Upper lobe of left lung (tissue), 6 donors: ENCODE measurements around the gene ADAMTS2. TPM values are rescaled to one million over a fixed set of nuclear protein-coding genes. Genes with fewer than 3 reads are reported as not detected.

Experiments
- ATAC-seq, 2 donors: fragments of 200-7000 bp; cut with Tn5 transposase; one replicate each; pipeline ENCODE4 v1.9.1; 2022; ENCODE audit warnings: mild to moderate bottlenecking in 2 of 2, moderate library complexity in 2 of 2; ENCODE audit not compliant: low FRiP score in 2 of 2
- DNase-seq, 2 donors: peaks; one replicate each; pipeline ENCODE4 v3.0.0-alpha.2; 2019 to 2020
- H3K27ac ChIP-seq, 4 donors: fragments of 200-600 bp; sonication (generic); one replicate each; pipeline ENCODE4 v1.5.1; 2016 to 2019
- H3K27me3 ChIP-seq, 4 donors: fragments of 200-600 bp; sonication (generic); one replicate each; pipeline ENCODE4 v1.5.1; 2017 to 2019
- H3K36me3 ChIP-seq, 4 donors: fragments of 200-600 bp; sonication (generic); one replicate each; pipeline ENCODE4 v1.5.1; 2016 to 2019
- H3K4me1 ChIP-seq, 4 donors: fragments of 200-600 bp; sonication (generic); one replicate each; pipeline ENCODE4 v1.5.1; 2018 to 2019
- H3K4me3 ChIP-seq, 4 donors: fragments of 200-600 bp; sonication (generic); one replicate each; pipeline ENCODE4 v1.5.1; 2017 to 2019; ENCODE audit warnings: mild to moderate bottlenecking in 2 of 4, moderate library complexity in 1 of 4
- H3K9me3 ChIP-seq, 4 donors: fragments of 200-600 bp; sonication (generic); one replicate each; pipeline ENCODE4 v1.5.1; 2018 to 2019
- CTCF ChIP-seq, 6 experiments: fragments of 450-650 bp in 4 of 6; fragments of 200-600 bp in 2 of 6; sonication (generic) in 2 of 6; IDR thresholded peaks; one replicate each; pipeline ENCODE4 v1.5.1; 2016 to 2019; ENCODE audit warnings: antibody characterized with exemption in 6 of 6
- EP300 ChIP-seq, 4 donors: sonication (generic); formaldehyde crosslinking; IDR thresholded peaks; one replicate each; pipeline ENCODE4 v1.5.1; 2017; ENCODE audit warnings: antibody characterized with exemption in 4 of 4, control low read depth in 2 of 4
- POLR2A ChIP-seq, 4 donors: fragments of 450-650 bp; IDR thresholded peaks; one replicate each; pipeline ENCODE4 v1.5.1; 2016 to 2017; ENCODE audit warnings: antibody characterized with exemption in 4 of 4, mild to moderate bottlenecking in 2 of 4
- POLR2AphosphoS5 ChIP-seq, 2 donors: sonication (generic); formaldehyde crosslinking; IDR thresholded peaks; one replicate each; pipeline ENCODE4 v1.5.1; 2017; ENCODE audit warnings: antibody characterized with exemption in 2 of 2
- WGBS, 2 donors: methylation state at CpG; one replicate each; pipeline ENCODE4 v1.1.5; 2017 to 2018; 5-methylcytosine and 5-hydroxymethylcytosine counted together
- total RNA-seq, 6 donors: library from RNA; depleted of rRNA in 4 of 6; stranded (reverse); fragments of >200 nt in 4 of 6; gene quantifications; one replicate each; pipeline versions ENCODE4 v1.1.0 to v1.2.1, GENCODE V29; 2016 to 2021
- donor health status: DM: no; HTN: no; CAD: no; lungs with moderate emphysema.
- donor health status: DM: no; HTN: yes; CAD: no; lungs with severe emphysema.

The ADAMTS2 gene
- total RNA-seq, 6 donors from 2014 or later, result 10.0 to 114 (median 25.7) TPM

- 76 to 89% methylated on average over 8 to 9 of the region's 9 CpGs for WGBS, 2 donors
- no peak overlapping the region for H3K4me3 ChIP-seq
- ATAC-seq, result no peak
Measured at GRCh38 chr5:179222246-179223017, 122.8 kb downstream of the ADAMTS2 start.

GRCh38 chr5:179221877-179222220, 123.4 kb downstream of the ADAMTS2 start:
- DNase-seq, result no peak
- Histone ChIP-seq H3K36me3 (no peaks in the 10 kb centered on the region), H3K4me1 (no peaks in the 10 kb centered on the region), H3K27me3 (no peaks in the 10 kb centered on the region), H3K9me3 (peaks cover 0 to 2% (median 0%) of the 10 kb centered on the region in 4 donors), H3K27ac (no peak overlapping the region), H3K4me3 (no peak overlapping the region)
- TF ChIP-seq CTCF (IDR thresholded peaks at IDR 0.05) (no peak), POLR2AphosphoS5 (IDR thresholded peaks at IDR 0.05) (no peak), EP300 (IDR thresholded peaks at IDR 0.05) (no peak)
- WGBS, 2 donors, result 82 to 85% methylated on average over 6 of the region's 6 CpGs
- no peak for ATAC-seq

More at GRCh38 chr5:179222246-179223017, 122.8 kb downstream of the ADAMTS2 start:
- no peaks in the 10 kb centered on the region for H3K4me1 ChIP-seq
- no peak for DNase-seq
- H3K36me3 ChIP-seq, result no peaks in the 10 kb centered on the region
- H3K27me3 ChIP-seq, result no peaks in the 10 kb centered on the region
- peaks cover 0 to 2% (median 0%) of the 10 kb centered on the region in 4 donors for H3K9me3 ChIP-seq
- TF ChIP-seq POLR2AphosphoS5 (IDR thresholded peaks at IDR 0.05) (no peak), CTCF (IDR thresholded peaks at IDR 0.05) (no peak), POLR2A (IDR thresholded peaks at IDR 0.05) (no peak), EP300 (IDR thresholded peaks at IDR 0.05) (no peak)
- H3K27ac ChIP-seq, result no peak overlapping the region

GRCh38 chr5:179221196-179221876, 123.9 kb downstream of the ADAMTS2 start:
- DNase-seq, result no peak
- H3K4me1 ChIP-seq, result no peaks in the 10 kb centered on the region
- TF ChIP-seq POLR2A (IDR thresholded peaks at IDR 0.05) (no peak), EP300 (IDR thresholded peaks at IDR 0.05) (no peak), POLR2AphosphoS5 (IDR thresholded peaks at IDR 0.05) (no peak), CTCF (IDR thresholded peaks at IDR 0.05) (no peak)
- no peaks in the 10 kb centered on the region for H3K27me3 ChIP-seq
- no peaks in the 10 kb centered on the region for H3K36me3 ChIP-seq
- ATAC-seq, result no peak
- no peak overlapping the region for H3K27ac ChIP-seq
- H3K4me3 ChIP-seq, result no peak overlapping the region
- peaks cover 0 to 2% (median 0%) of the 10 kb centered on the region in 4 donors for H3K9me3 ChIP-seq
- WGBS, 2 donors, result 85% methylated on average over 13 of the region's 14 CpGs; no CpG with 5 or more reads in 1 of the 2 donors

- Histone ChIP-seq H3K27me3 (no peaks in the 10 kb centered on the region), H3K4me1 (no peaks in the 10 kb centered on the region), H3K4me3 (no peak overlapping the region), H3K9me3 (peaks cover 0 to 2% (median 0%) of the 10 kb centered on the region in 4 donors), H3K36me3 (no peaks in the 10 kb centered on the region), H3K27ac (no peak overlapping the region)
- WGBS, 2 donors, result 73 to 90% methylated on average over 7 to 8 of the region's 8 CpGs
- ATAC-seq (no peak), DNase-seq (no peak)
- TF ChIP-seq CTCF (IDR thresholded peaks at IDR 0.05) (no peak), EP300 (IDR thresholded peaks at IDR 0.05) (no peak), POLR2AphosphoS5 (IDR thresholded peaks at IDR 0.05) (no peak), POLR2A (IDR thresholded peaks at IDR 0.05) (no peak)
Measured at GRCh38 chr5:179220716-179221115, 124.5 kb downstream of the ADAMTS2 start.
